ENCODE measurements around the gene DLEC1.
"Not testable (repeated sequence)": the region's sequence is repeated elsewhere in the genome, so short reads cannot be mapped to it uniquely, and the experiment has no call there.

The DLEC1 gene

DNA sequence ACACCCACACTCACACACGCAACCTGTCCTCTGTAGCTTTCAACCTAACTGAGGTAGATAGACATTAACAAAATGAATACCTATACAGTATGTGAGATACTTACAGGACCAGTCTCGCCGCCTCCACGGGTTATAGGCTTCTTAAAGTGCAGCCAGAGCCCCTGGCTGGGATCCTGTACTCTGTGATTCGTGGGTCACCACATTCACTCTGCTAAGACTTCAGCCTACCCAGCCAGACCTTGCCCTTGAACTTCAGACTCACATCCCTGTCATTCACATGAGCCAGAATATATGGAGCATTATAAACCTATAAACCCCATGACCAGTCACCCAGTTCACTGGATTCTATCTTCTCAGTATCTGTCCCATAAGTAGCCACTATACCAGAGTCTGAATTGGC lies 1.4 kb downstream of the DLEC1 start:
- no peak for DNase-seq (ENCODE audit: low read depth)
- TF ChIP-seq, protein P1, sequence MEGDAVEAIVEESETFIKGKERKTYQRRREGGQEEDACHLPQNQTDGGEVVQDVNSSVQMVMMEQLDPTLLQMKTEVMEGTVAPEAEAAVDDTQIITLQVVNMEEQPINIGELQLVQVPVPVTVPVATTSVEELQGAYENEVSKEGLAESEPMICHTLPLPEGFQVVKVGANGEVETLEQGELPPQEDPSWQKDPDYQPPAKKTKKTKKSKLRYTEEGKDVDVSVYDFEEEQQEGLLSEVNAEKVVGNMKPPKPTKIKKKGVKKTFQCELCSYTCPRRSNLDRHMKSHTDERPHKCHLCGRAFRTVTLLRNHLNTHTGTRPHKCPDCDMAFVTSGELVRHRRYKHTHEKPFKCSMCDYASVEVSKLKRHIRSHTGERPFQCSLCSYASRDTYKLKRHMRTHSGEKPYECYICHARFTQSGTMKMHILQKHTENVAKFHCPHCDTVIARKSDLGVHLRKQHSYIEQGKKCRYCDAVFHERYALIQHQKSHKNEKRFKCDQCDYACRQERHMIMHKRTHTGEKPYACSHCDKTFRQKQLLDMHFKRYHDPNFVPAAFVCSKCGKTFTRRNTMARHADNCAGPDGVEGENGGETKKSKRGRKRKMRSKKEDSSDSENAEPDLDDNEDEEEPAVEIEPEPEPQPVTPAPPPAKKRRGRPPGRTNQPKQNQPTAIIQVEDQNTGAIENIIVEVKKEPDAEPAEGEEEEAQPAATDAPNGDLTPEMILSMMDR (IDR thresholded peaks at IDR 0.05; ENCODE audit: low read length, missing control alignments), result no peak
- H3K4me3 ChIP-seq (replicated peaks; ENCODE audit: low read depth, low read length), result no peak overlapping the region

DNA sequence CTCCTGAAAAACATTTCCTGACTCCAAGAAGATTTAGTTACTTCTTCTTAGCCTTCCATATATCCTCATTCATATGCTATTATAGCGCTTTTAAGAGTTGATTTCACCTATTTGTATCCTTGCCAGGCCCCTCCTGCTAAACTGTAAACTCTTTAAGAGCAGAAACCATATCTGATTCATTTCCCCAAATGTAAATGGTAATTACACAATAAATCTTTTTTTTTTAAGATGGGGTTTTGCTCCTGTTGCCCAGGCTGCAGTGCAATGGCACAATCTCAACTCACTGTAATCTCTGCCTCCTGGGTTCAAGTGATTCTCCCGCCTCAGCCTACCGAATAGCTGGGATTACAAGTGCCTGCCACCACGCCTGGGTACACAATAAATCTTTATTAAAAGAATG lies 4.5 kb downstream of the DLEC1 start:
- no peak for DNase-seq (ENCODE audit: low read depth)
- TF ChIP-seq, protein P1 (IDR thresholded peaks at IDR 0.05; ENCODE audit: low read length, missing control alignments), result no peak
- no peak overlapping the region for H3K4me3 ChIP-seq (replicated peaks; ENCODE audit: low read depth, low read length)

DNA sequence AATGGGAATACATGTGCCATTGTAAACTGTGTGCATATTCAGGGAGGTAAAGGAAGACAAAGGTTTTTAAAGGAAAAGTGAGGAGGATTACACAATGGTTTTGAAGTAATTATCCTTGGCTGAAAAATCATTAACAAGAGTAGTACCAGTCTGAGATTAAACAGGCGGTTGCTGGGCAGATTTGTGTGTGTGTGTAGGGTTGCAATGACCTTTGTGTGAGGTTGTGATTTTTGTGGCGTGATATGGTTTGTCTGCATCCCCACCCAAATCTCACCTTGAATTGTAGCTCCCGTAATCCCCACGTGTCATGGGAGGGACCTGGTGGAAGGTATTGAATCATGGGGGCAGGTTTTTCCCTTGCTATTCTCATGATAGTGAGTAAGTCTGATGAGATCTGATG lies 7.0 kb downstream of the DLEC1 start:
- H3K4me3 ChIP-seq (replicated peaks; ENCODE audit: low read depth, low read length), result no peak overlapping the region
- TF ChIP-seq, protein P1 (IDR thresholded peaks at IDR 0.05; ENCODE audit: low read length, missing control alignments), result no peak
- no peak for DNase-seq (ENCODE audit: low read depth)

DNA sequence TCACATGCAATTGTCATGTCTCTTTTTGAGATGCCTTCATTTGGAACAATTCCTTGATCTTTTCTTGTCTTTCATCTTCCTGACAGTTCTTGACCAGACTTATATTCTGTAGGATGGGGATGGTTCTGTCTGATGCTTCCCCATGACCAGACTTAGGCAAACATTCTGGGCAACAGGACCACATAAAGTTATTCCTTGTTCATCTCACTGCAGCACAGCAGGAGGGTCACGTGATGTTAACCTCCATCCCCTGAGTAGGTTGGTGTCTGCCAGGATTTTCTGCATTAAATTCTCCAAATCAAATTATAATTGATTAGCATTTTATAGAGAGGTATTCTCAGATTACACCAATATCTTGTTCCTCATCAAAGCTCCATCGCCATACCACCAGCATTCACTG lies 7.8 kb downstream of the DLEC1 start:
- TF ChIP-seq, protein P1 (IDR thresholded peaks at IDR 0.05; ENCODE audit: low read length, missing control alignments), result no peak
- no peak for DNase-seq (ENCODE audit: low read depth)
- H3K4me3 ChIP-seq (replicated peaks; ENCODE audit: low read depth, low read length), result no peak overlapping the region

DNA sequence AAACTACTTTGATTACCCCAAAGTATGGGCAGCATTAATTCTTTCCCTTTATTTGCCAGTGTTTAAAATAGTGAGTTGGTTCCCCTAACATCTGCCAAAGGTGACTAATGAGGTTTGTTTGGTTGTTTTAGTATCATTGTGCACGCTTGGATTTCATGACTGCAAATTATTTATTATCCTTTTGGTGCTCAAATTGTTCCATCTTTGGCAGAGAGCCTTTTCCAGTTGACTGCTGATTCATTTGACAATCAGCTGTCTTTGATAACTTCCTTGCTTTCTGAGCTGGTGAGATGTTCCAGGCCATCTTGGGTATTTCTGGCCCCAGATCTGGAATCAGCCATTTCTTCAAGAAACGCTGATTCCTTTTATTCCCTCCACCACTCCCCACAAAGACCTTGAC lies 8.9 kb downstream of the DLEC1 start:
- no peak for DNase-seq (ENCODE audit: low read depth)
- TF ChIP-seq, protein P1 (IDR thresholded peaks at IDR 0.05; ENCODE audit: low read length, missing control alignments), result no peak
- no peak overlapping the region for H3K4me3 ChIP-seq (replicated peaks; ENCODE audit: low read depth, low read length)

DNA sequence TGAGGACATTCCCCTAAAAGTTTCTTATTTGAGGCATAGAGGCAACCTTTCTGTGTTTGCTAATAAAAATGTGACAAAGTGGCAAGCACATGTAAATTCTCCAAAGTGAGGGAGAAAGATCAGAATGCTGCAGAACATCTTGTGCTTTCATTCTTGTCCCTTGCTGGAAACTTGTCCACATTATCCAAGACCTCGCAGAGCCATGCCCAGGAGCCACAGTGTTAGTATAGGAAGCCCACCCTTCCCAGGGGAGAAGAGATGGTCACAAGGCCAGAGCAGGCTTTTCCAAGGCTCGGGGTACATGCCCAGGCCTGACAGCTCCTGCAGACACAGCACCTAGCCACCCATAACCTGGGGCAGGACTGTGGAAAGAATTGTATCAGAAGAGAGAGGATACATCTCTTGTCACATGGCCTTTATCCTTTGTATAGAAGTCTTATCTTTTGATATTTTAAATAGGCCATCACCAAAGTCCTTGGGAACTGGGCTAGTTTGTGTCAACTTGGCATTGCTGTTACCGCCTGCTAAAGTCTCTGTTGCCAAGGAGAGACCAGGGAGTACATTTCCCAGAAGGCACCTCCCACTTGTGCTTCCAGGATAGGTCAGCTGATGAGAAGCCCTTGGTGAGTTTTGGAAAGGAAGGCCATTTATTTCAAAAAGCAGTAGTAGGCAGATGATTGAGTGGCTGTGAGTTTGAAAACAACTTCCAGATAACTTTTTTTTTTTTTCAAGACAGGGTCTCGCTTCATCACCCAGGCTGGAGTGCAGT lies 10.5 kb downstream of the DLEC1 start:
- DNase-seq (ENCODE audit: low read depth), result no peak
- no peak overlapping the region for H3K4me3 ChIP-seq (replicated peaks; ENCODE audit: low read depth, low read length)
- TF ChIP-seq, protein P1 (IDR thresholded peaks at IDR 0.05; ENCODE audit: low read length, missing control alignments), result no peak

DNA sequence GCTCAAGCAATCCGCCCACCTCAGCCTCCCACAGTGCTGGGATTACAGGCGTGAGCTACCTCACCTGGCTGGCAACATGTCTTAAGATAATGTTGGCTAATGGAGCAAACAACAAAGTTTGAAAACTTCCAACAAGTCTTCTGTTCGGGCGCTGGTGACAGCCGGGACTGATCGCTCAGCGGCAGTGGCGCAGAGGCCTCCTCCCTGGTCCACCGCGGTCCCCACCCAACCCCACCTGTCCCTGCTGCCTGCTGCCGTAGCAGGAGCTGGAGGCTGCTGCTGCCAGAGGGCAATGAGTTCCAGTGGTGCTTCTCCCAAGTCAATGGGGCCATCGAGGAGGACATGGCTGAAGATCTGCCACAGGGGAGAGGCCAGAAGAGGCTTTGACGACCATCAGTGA lies 12.1 kb downstream of the DLEC1 start:
- no peak for DNase-seq (ENCODE audit: low read depth)
- TF ChIP-seq, protein P1 (IDR thresholded peaks at IDR 0.05; ENCODE audit: low read length, missing control alignments), result no peak
- no peak overlapping the region for H3K4me3 ChIP-seq (replicated peaks; ENCODE audit: low read depth, low read length)

DNA sequence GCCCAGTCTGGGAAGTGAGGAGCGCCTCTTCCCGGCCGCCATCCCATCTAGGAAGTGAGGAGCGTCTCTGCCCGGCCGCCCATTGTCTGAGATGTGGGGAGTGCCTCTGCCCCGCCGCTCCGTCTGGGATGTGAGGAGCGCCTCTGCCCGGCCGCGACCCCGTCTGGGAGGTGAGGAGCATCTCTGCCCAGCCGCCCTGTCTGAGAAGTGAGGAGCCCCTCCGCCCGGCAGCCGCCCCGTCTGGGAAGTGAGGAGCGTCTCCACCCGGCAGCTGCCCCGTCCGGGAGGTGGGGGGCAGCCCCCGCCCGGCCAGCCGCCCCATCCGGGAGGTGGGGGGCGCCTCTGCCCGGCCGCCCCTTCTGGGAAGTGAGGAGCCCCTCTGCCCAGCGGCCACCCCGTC lies 14.3 kb downstream of the DLEC1 start:
- not testable (repeated sequence) for H3K4me3 ChIP-seq (replicated peaks; ENCODE audit: low read depth, low read length)

DNA sequence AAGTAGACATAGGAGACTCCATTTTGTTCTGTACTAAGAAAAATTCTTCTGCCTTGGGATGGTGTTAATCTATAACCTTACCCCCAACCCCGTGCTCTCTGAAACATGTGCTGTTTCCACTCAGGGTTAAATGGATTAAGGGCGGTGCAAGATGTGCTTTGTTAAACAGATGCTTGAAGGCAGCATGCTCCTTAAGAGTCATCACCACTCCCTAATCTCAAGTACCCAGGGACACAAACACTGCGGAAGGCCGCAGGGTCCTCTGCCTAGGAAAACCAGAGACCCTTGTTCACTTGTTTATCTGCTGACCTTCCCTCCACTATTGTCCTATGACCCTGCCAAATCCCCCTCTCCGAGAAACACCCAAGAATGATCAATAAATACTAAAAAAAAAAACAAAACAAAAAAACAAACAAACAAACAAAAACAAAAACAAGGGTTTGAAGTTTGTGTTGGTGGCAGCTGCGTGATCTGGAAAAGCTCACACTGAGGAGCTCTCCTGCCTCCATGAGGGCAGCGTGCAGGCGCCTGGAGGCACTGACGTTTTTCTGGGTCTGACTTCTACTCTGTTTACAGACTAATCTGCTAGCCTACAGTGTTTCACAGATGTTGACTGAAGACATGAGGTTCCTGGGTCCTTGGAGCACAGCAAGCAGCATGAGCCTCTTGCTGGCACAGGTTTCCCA lies 14.9 kb downstream of the DLEC1 start:
- H3K4me3 ChIP-seq (replicated peaks; ENCODE audit: low read depth, low read length); DNase-seq (ENCODE audit: low read depth): not testable (repeated sequence)

More for the DNA sequence above, 14.3 kb downstream of the DLEC1 start:
- DNase-seq (ENCODE audit: low read depth), result not testable (repeated sequence)

Data from fibroblast of pulmonary artery (primary cell).